GM18526 (cell line): ENCODE results near the gene PARD3B.

Experiments used
- POLR2A ChIP-seq: IDR thresholded peaks from 3 replicates; pipeline ENCODE4 v1.6.1; 2011; ENCODE audit not compliant: insufficient read length; ENCODE audit errors: extremely low read depth

Gene PARD3B

DNA sequence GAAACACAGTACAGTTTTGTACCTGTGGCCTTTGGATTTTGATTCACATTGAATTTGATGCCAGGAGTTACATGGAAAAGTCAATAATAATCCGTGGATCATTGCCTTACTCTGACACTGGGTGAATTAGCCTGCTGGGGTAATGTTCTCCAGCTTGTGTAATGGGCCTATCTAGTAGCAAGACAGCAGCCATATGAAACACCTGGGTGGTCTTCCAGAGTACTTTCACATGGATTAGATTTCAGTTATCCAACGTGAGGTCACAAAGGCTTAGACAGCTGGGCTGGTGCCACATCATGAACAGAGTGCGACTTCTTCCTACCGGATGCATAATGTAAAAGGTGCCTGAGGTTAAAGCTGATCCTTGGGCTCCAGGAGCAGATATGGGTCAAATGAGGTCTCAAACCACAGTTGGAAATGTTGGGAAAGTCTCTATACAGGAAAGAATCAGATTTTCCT lies 486.8 kb downstream of the PARD3B start:
- TF ChIP-seq POLR2A = no peak

DNA sequence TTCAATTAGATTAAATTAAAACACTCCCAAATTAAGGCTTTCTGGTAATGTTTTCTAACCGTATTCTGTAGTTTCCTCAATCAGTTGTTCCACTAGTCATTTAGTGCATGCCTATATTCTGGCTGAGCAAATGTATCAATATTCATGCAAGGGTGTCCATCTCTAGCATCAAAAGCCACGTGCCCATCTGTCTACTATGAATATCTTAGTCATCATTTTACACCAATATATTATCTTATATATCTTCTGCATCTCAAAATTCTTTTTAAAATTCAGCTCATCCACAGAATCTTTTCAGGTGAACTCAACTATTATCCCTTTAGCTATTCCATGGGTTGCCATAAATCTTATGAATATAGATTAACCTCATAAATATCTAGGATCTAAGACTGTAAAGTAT lies 488.2 kb downstream of the PARD3B start:
- no peak for TF ChIP-seq POLR2A

DNA sequence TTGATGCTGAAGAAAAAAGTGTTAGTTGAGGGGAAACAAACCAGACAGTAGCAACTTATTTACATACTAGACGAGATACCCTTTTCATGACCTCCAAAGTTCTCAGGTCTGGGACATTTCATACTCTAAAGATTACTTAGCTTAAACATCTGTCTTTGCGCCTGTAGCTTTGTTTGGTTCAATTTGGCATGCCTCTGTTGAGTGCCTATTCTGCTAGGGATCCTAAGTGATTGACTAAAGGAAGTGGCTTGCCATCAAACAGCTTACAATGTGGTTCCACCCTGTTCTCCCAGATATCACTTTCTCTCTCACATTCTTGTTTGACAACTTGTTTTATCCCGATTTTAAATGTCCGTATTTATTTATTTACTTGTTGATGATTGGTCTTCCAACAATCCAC lies 488.8 kb downstream of the PARD3B start:
- TF ChIP-seq POLR2A = no peak

DNA sequence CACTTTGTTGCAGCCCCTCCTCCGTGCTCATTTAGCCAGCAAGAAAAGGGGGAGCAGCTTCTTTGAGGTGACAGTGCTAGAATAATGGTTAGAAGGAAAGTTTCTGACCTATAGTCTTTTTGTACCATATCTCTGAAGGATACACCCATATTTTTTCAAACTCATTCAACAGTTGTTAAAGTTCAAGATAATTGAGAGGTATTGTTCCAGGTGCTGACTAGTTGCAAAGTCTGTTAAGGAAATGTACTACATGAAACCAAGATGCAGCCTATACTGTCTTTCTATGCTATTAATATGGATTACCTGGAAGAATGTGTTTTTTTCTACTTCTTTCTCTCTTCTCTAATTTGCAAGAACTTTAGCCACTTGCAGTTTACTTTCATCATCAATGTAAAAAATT lies 495.0 kb downstream of the PARD3B start:
- no peak for TF ChIP-seq POLR2A

DNA sequence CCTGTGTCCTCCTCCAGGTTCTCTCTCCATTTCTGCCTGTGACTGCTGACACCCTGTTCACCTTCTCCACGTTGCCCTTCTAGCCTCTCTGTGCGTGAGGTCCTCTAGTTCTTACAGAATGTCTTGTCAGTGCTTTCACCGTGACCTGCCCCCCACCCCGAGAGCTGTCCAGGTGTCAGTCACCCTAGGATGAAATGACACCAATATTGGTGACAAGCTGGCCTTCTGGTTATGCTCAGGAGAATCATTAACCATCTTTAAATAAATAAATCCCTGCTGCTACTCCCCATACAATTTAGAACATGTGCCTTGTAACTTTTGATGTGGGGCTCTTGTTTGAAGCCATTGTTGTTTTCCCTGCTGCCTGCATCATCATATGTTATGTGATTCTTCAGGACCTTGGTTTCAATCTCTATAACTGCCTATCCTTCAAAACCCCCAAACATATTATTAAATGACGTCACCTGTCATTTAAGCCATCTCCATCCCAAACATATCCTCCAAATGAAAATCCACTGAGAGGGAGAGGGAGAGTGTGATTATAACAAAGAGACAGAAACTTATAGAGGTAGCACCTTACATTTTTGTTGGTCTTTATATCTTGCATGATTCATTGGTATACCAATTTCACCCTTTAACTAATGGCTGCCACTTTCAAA lies 496.3 kb downstream of the PARD3B start:
- TF ChIP-seq POLR2A = no peak

DNA sequence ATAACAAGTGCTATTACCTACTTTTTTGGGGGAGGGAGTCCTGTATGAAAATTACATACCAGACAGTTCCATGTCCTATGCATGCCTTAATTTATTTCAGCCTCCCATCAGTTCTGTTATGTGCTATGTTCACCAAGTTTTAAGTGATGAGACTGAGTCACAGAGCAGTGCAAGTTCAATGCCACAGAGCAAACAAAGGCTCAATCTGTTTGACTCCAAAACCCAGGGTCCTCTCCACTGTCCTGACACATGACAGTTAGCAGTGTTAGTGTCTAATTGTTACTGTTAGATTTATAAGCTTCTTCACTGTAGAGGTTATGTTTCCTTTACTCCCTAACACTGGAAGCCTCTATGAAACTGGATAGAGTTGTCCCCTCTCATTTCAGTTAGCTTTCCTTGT lies 498.0 kb downstream of the PARD3B start:
- no peak for TF ChIP-seq POLR2A

DNA sequence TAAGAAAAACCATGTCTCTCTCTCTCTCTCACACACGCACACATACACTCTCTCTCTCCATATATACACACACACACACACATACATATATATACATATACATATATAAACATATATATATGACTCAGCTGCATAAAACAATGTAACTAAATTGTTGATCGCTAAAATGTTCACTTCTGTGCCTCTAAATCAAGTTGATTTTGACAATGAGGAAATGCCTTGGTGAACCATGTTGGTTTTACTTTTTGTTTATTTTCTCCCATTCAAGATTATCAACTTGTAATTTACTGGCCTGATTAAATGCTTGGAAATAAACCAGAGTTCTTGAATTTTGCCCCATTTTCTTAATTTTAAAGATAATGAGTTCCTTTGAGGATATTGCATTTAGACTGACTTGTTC lies 500.4 kb downstream of the PARD3B start:
- no peak for TF ChIP-seq POLR2A

DNA sequence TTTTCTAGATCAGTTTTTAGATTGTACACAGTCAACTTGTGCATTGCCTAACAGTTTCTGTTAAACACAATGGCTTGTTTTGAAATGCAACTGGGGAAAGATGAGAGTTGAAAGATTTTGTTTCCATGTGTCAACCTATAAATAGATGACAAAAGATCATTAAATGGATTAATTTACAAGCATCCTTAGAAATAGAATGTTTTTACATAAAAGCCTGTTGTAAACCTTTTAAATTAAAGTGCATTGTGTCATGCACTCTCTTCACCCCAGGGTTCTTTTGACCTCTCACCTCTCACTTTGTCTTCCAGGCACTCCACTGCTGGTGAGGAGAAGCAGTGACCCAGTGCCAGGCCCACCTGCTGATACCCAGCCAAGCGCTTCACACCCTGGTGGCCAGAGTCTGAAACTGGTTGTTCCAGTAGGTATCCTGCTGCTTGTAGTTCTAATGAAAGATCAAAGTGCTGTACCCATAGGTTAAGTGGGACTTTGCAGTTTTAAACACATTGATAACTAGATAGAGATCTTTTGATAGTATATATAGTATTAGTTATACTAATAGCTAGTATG lies 502.1 kb downstream of the PARD3B start:
- no peak for TF ChIP-seq POLR2A

DNA sequence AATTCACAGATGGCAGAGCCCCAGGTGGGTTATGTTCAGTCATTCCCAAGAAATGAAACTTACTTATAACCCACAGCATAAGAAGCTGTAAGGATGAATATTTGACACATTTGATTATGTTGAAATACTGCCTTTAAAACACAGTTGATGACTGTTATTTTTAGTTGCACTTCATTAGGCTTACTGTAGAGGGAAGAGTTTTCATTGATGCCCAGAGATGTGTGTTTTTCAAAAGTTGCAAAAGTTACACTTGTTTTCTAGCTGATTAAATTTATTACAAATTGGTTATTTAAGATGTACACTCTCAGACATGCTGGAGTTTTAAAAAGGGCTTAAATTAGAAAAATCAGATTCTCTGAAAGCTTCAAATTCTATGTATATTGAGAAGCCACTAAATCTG lies 506.1 kb downstream of the PARD3B start:
- TF ChIP-seq POLR2A = no peak

DNA sequence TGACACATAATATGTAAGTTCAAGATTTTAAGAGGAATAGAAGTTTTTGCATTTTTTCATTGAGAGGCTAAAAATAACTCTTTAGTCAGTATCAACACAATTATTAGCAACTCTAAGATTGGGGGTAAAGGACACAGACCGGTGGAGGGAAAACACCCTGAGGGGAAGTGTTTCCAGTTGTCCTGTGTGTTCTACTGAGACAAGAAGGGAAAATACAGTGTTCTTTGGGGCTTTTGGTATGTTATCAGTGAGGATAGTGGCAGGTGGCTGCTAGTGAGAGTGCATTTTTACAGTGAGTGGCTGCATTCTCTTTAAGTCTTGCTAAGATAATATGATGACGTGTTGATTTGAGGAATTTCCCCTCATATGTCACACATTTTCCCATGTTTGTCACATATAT lies 507.5 kb downstream of the PARD3B start:
- TF ChIP-seq POLR2A = no peak

DNA sequence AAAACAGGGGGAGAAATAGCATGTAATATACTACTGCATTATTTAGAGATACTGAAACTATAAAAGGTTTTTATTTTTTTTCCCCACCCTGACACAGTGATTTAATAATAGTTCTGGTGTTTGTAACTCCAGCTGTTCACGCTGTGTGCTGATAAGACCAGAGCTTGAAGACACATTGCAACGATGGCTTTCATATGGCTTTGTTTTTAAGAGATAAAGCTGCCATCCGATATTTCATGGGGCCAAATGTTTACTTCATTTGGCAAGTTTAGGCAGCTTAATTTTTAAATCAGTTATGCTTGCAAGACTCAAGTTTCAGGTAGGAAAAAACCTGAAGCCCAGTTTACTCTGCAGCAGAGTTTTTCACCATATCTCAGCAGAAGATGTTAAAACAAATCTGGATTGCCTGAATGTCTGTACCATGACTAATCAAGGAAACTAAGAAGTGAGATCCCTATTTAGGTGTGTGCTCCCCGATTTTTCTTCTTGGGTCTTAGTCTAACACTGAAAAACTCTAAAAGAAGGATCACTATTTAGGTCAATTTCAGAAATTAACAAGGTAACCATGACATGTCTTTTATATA lies 508.6 kb downstream of the PARD3B start:
- no peak for TF ChIP-seq POLR2A

DNA sequence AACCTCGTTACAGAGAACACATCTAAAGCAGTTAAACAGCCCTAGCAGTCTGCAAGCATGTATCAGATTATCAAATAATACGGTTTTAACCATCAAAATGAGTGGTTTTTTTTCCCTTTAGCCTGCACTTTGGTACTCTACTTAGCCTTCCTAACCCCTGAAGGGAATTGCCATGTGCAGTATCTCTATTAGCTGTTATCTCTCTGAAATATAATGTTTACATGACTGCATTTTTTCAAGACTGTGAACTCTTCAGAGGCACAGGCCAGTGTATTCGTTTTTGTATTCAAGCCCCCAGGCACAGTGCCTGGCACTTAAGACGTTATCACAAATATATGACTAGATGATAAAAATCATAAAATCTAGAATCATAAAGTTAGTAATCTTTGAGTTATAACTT lies 509.5 kb downstream of the PARD3B start:
- no peak for TF ChIP-seq POLR2A

DNA sequence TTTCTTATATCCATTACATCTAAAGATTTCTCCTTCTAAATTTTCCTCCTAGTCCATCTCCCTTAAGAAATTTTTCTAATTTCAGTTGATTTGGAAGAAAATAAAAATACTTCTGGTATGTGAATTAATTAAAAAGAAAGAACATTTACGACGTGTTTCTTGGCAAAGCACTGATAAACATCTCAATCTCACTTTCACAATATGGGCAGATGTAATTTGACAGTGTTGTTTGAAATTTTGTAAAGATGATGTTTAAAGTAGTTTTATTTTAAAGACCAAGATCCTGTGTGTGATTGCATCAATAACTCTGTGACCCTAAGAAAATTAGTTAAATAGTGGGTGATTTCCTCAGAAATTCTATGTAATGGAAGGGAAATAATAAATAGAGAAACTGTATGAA lies 510.0 kb downstream of the PARD3B start:
- TF ChIP-seq POLR2A = no peak

DNA sequence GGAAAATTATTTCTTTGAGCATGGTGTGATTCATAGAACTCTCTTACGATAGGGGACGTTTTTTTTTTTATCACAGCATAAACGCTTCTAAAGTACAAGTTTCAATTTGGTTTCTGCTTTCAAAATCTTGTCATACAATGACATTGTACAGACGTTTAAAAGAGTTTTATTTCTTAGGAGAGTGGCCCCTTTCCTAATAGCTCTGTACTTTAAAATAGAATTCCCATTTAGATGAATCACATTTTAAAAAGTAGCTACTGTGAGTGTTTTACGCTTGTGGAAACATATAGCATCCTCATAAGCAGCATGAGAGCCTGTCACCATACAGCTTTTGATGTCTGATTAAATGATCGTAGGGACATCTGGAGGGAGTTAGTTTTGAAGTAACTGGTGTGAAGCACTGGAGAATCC lies 510.9 kb downstream of the PARD3B start:
- TF ChIP-seq POLR2A = no peak

DNA sequence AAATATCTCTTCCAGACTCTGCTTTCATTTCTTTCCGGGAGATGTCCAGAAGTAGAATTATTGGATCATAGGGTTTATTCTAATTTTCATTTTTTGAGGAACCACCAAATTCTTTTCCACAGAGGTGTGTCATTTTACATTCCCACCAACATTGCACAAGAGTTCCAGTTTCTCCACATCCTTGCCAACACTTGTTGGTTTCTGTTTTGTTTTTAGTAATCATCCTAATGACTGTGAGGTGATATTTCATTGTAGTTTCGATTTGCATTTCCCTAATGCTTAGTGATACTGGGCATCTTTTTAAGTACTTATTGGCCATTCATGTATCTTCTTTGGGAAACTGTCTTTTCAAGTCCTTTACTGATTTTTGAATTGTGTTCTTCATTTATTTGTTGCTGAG lies 513.1 kb downstream of the PARD3B start:
- TF ChIP-seq POLR2A = no peak

DNA sequence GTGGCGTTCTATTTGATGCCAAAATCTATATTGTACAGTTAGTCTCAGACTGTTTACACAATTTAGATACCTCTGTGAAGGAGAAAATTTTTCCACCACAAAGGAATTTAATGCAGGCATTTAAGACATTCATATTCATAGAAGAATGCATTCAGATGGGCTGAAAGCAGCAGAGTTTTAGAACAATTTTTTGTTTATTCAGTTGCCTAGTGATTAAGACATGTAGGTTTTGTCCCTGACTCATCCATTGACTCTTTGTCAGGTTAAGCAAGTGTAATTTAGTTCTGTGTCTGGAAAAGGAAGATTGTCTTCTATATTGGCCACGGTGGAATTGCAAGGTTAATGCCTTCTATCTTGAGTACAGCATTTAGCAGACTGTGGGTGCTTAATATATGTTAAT lies 515.0 kb downstream of the PARD3B start:
- no peak for TF ChIP-seq POLR2A

DNA sequence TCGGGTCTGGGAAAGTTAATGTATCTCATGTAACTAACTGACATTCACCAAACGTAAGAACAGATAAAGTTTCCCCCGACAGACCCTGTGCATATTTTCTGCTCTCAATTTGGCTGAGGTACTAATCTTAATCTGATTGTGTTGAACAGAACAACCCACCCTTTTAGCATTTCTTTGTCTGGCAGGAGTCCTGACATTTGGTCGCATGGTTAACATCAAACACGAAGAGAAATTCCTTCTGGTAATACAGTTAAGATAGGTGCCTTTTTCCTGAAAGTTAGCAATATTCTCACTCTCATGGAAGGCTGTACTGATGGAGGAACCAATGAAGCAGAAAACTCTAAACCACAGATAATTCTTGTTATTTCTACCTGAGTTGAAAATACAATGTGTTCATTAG lies 520.8 kb downstream of the PARD3B start:
- no peak for TF ChIP-seq POLR2A
